Right lobe of liver (tissue), 4 donors: ENCODE measurements around the gene ACTL7B.

ENCODE experiments used
- CTCF ChIP-seq, 4 donors: fragments of 200-600 bp in 3 of 4; fragments of 450-650 bp in 1 of 4; IDR thresholded peaks; one replicate each; pipeline versions ENCODE4 v1.5.1 to v1.8.0; 2016 to 2022; ENCODE audit warnings: antibody characterized with exemption in 4 of 4, mild to moderate bottlenecking in 2 of 4
- POLR2A ChIP-seq: fragments of 450-650 bp; IDR thresholded peaks from one replicate; pipeline ENCODE4 v1.6.1; 2017; ENCODE audit warnings: antibody characterized with exemption, mild to moderate bottlenecking
- donor health status: DM: no; HTN: no; CAD: no.
- donor health status: DM: no; HTN: no; CAD: no.
- donor health status: DM: no; HTN: yes; CAD: no.

DNA sequence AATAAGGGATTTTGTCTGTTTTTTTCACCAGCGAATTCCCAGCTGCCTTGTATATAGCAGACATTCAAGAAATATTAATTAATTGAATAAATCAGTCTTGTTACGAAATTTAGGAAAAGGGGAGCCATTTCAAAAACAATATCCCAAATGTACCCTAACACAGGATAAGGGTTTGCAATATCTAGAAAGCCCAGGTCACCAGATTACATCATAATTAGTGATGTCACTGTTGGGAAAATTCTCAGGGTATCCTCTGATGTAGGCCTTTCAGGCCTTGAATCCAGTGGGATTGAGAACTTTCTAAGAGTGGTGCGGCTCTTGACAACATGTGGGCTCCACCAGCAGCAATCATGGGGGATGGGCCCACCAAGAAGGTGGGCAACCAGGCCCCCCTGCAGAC, 6.2 kb upstream of the ACTL7B start, which contains the start of gene ACTL7A:
- TF ChIP-seq CTCF (IDR thresholded peaks at IDR 0.05): no peak
- TF ChIP-seq POLR2A: no peak
